B cell (primary cell): Measurements from ENCODE around the gene PLPP4. TPM values are rescaled to one million over a fixed set of nuclear protein-coding genes. Genes with fewer than 3 reads are reported as not detected.

Experiments used
- ATAC-seq: fragments of 200-7000 bp; cut with Tn5 transposase; one replicate; pipeline ENCODE4 v1.10.0; 2021; ENCODE audit warnings: low read depth, mild to moderate bottlenecking, moderate number of reproducible peaks, moderate library complexity
- CTCF ChIA-PET: fragments of 350-600 bp; sonication (Branson Sonifier 250); formaldehyde crosslinking; loops from one replicate; lab custom pipeline; 2021; ENCODE audit warnings: antibody characterized with exemption, inconsistent platforms; lab: Charles Lee
- POLR2A ChIA-PET: fragments of 350-600 bp; sonication (Branson Sonifier 250); formaldehyde crosslinking; loops from one replicate; lab custom pipeline; 2021; ENCODE audit warnings: antibody characterized with exemption; lab: Charles Lee
- DNase-seq: peaks from one replicate; pipeline ENCODE4 v3.0.0; 2013
- H2AFZ ChIP-seq: 2 replicates; pipeline ENCODE4 v1.6.1; 2012; ENCODE audit warnings: mild to moderate bottlenecking, low read depth, low read length; ENCODE audit not compliant: insufficient read depth, poor library complexity, severe bottlenecking
- H3K27ac ChIP-seq, 2 donors: 1 replicate in 1 of 2; 2 replicates in 1 of 2; pipeline ENCODE4 v1.5.1; 2012 to 2013; ENCODE audit warnings: low read length in 2 of 2, mild to moderate bottlenecking in 2 of 2, moderate library complexity in 1 of 2
- H3K27me3 ChIP-seq, 4 experiments: fragments of 200-600 bp in 1 of 4; sonication (generic) in 1 of 4; replicated peaks in 1 of 4; 1 replicate in 2 of 4; 2 replicates in 2 of 4; pipeline versions ENCODE4 v1.6.1 to v1.7.0; 2013 to 2016; ENCODE audit warnings: low read length in 3 of 4, mild to moderate bottlenecking in 2 of 4, mixed read lengths in 1 of 4, moderate library complexity in 1 of 4; ENCODE audit not compliant: insufficient read depth in 4 of 4, control insufficient read depth in 3 of 4; ENCODE audit errors: control extremely low read depth in 1 of 4
- H3K36me3 ChIP-seq, 2 experiments: replicated peaks in 1 of 2; 1 replicate in 1 of 2; 2 replicates in 1 of 2; pipeline versions ENCODE4 v1.6.1 to v1.7.1; 2013; ENCODE audit warnings: low read length in 1 of 2; ENCODE audit not compliant: insufficient read depth in 2 of 2, control insufficient read depth in 1 of 2; ENCODE audit errors: control extremely low read depth in 1 of 2, extremely low read depth in 1 of 2
- H3K4me1 ChIP-seq, 2 donors: fragments of 200-600 bp in 1 of 2; sonication (generic) in 1 of 2; 1 replicate in 1 of 2; 2 replicates in 1 of 2; pipeline versions ENCODE4 v1.5.1 to v1.6.1; 2013 to 2017; ENCODE audit warnings: low read length in 2 of 2; ENCODE audit not compliant: control insufficient read depth in 2 of 2, insufficient read depth in 2 of 2
- H3K4me2 ChIP-seq: replicated peaks from 2 replicates; pipeline ENCODE3; 2012; ENCODE audit warnings: mild to moderate bottlenecking, low read depth, low read length; ENCODE audit not compliant: poor library complexity, severe bottlenecking
- H3K4me3 ChIP-seq, 5 experiments: fragments of 200-600 bp in 1 of 5; sonication (generic) in 1 of 5; 1 replicate in 3 of 5; 2 replicates in 2 of 5; pipeline versions ENCODE4 v1.5.1 to v1.7.0; 2011 to 2016; ENCODE audit warnings: low read length in 4 of 5, mild to moderate bottlenecking in 4 of 5, low read depth in 2 of 5, control low read depth in 1 of 5, moderate library complexity in 1 of 5; ENCODE audit not compliant: insufficient read depth in 1 of 5; ENCODE audit errors: control extremely low read depth in 1 of 5, extremely low read depth in 1 of 5
- H3K79me2 ChIP-seq: fragments of 200-600 bp; sonication (generic); one replicate; pipeline ENCODE4 v1.6.0; 2016; ENCODE audit warnings: low read length; ENCODE audit not compliant: control insufficient read depth, insufficient read depth
- H3K9ac ChIP-seq: fragments of 200-600 bp; sonication (generic); 2 replicates; pipeline ENCODE4 v1.6.1; 2017; ENCODE audit warnings: mild to moderate bottlenecking, low read length, moderate library complexity
- H3K9me3 ChIP-seq, 3 donors: one replicate each; pipeline versions ENCODE4 v1.6.1 to v1.7.1; 2013; ENCODE audit warnings: low read length in 2 of 3; ENCODE audit not compliant: control insufficient read depth in 2 of 3, insufficient read depth in 1 of 3; ENCODE audit errors: control extremely low read depth in 1 of 3
- H4K20me1 ChIP-seq: 2 replicates; pipeline ENCODE4 v1.6.0; 2012; ENCODE audit warnings: mild to moderate bottlenecking, low read length; ENCODE audit not compliant: insufficient read depth, control insufficient read depth, poor library complexity, severe bottlenecking
- H3K27ac Mint-ChIP-seq: one replicate; pipeline ENCODE4 v1.8.0; 2021; ENCODE audit warnings: mixed read lengths
- H3K27me3 Mint-ChIP-seq: one replicate; pipeline ENCODE4 v1.8.0; 2021; ENCODE audit warnings: mixed read lengths
- H3K4me1 Mint-ChIP-seq: one replicate; pipeline ENCODE4 v1.8.0; 2021; ENCODE audit warnings: mixed read lengths
- H3K4me3 Mint-ChIP-seq: one replicate; pipeline ENCODE4 v1.8.0; 2021; ENCODE audit warnings: mixed read lengths
- H3K9me3 Mint-ChIP-seq: one replicate; pipeline ENCODE4 v1.8.0; 2022; ENCODE audit warnings: mixed read lengths; ENCODE audit not compliant: insufficient read depth
- EZH2 ChIP-seq: IDR thresholded peaks from 2 replicates; pipeline ENCODE4 v1.6.1; 2012; ENCODE audit warnings: borderline replicate concordance, low read depth, mild to moderate bottlenecking, moderate library complexity, low read length; ENCODE audit not compliant: insufficient read depth, poor library complexity, severe bottlenecking
- WGBS: methylation state at CpG from one replicate; pipeline ENCODE4 v1.1.5; 2013; ENCODE audit warnings: missing lambda C conversion rate; ENCODE audit not compliant: insufficient coverage; 5-methylcytosine and 5-hydroxymethylcytosine counted together
- intact Hi-C: fragments of 100-400 bp; cut with micrococcal nuclease; formaldehyde crosslinking; loops from one replicate; pipeline ENCODE4 v1.10.0; 2022
- polyA plus RNA-seq: library from polyadenylated mRNA; depleted of rRNA; stranded (reverse); fragments of >200 nt; gene quantifications from 2 replicates; pipeline ENCODE4 v1.2.3, GENCODE V29; 2012
- total RNA-seq, 2 donors: library from RNA; stranded (reverse); fragments of 120-200 nt in 1 of 2; gene quantifications; 1 replicate in 1 of 2; 2 replicates in 1 of 2; pipeline versions ENCODE4 v1.2.3 to v1.2.4, GENCODE V29; 2013 to 2022
- TF ChIP-seq, protein P1 (sequence below): fragments of 200-600 bp; IDR thresholded peaks from one replicate; pipeline ENCODE4 v1.8.0; 2022; ENCODE audit warnings: antibody characterized with exemption, mild to moderate bottlenecking

The PLPP4 gene
- total and polyA plus RNA-seq, 2 donors (not counting 1 experiment from before 2014, with no cell fraction given) = not detected

DNA sequence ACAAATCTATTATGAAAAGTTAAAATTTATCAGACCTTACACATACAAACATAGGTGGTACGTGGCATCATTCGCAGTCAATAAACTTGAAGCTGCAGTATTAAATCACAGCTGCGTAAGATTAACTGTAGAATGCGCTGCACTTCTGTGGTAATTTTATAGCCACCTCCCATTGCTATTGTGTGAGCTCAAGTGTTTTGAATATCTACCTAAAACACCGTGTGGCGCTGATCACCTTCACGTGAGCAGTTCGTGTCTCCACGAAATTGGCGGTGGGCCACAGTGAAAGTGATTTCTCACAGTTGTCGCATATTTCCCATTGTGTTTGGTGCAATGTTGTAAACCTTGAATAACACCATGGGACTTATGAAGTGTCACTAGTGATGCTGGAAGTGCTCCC, 102.8 kb downstream of the PLPP4 start:
- Histone ChIP-seq H3K27me3 (no peaks in the 10 kb centered on the region), H3K4me1 (no peaks in the 10 kb centered on the region), H3K9me3 (no peaks in the 10 kb centered on the region), H4K20me1 (no peaks in the 10 kb centered on the region), H2AFZ (no peak overlapping the region), H3K27ac (no peak overlapping the region), H3K79me2 (no peaks in the 10 kb centered on the region), H3K4me2 (no peak overlapping the region), H3K36me3 (no peaks in the 10 kb centered on the region), H3K4me3 (no peak overlapping the region), H3K9ac (no peak overlapping the region)
- 100% methylated on average over 4 of the region's 11 CpGs for WGBS
- ATAC-seq (no peak), DNase-seq (no peak)
- Mint-ChIP-seq H3K4me1 (no peaks in the 10 kb centered on the region), H3K4me3 (no peak overlapping the region), H3K27ac (no peak overlapping the region), H3K27me3 (peaks cover 6% of the 10 kb centered on the region), H3K9me3 (no peaks in the 10 kb centered on the region)
- TF ChIP-seq, protein P1, sequence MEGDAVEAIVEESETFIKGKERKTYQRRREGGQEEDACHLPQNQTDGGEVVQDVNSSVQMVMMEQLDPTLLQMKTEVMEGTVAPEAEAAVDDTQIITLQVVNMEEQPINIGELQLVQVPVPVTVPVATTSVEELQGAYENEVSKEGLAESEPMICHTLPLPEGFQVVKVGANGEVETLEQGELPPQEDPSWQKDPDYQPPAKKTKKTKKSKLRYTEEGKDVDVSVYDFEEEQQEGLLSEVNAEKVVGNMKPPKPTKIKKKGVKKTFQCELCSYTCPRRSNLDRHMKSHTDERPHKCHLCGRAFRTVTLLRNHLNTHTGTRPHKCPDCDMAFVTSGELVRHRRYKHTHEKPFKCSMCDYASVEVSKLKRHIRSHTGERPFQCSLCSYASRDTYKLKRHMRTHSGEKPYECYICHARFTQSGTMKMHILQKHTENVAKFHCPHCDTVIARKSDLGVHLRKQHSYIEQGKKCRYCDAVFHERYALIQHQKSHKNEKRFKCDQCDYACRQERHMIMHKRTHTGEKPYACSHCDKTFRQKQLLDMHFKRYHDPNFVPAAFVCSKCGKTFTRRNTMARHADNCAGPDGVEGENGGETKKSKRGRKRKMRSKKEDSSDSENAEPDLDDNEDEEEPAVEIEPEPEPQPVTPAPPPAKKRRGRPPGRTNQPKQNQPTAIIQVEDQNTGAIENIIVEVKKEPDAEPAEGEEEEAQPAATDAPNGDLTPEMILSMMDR = no peak
- TF ChIP-seq EZH2 = no peak
- intact Hi-C loops = no loop called here
- CTCF ChIA-PET = no interaction called here
- POLR2A ChIA-PET = no interaction called here

GRCh38 chr10:120562956-120563355, 105.9 kb downstream of the PLPP4 start:
- H3K27ac Mint-ChIP-seq = no peak overlapping the region
- Histone ChIP-seq H3K9me3 (no peaks in the 10 kb centered on the region), H4K20me1 (no peaks in the 10 kb centered on the region), H3K4me3 (no peak overlapping the region), H3K36me3 (no peaks in the 10 kb centered on the region), H3K79me2 (no peaks in the 10 kb centered on the region), H3K9ac (no peak overlapping the region), H3K4me2 (no peak overlapping the region), H3K27me3 (no peaks in the 10 kb centered on the region), H3K27ac (no peak overlapping the region), H2AFZ (no peak overlapping the region), H3K4me1 (no peaks in the 10 kb centered on the region)
- H3K4me1 Mint-ChIP-seq = no peaks in the 10 kb centered on the region
- POLR2A ChIA-PET = no interaction called here
- 100% methylated on average over 1 of the region's 9 CpGs for WGBS
- ATAC-seq = no peak
- intact Hi-C loops = no loop called here
- no peak for DNase-seq
- H3K27me3 Mint-ChIP-seq = peaks cover 6% of the 10 kb centered on the region
- no peak for TF ChIP-seq EZH2
- TF ChIP-seq, protein P1 = no peak
- no peak overlapping the region for H3K4me3 Mint-ChIP-seq
- H3K9me3 Mint-ChIP-seq = no peaks in the 10 kb centered on the region
- CTCF ChIA-PET = no interaction called here
